Heart left ventricle (tissue), 16 donors: ENCODE data around the gene TNFSF10. TPM values are rescaled to one million over a fixed set of nuclear protein-coding genes. Genes with fewer than 3 reads are reported as not detected.
A peak's percentile ranks its signal among the peaks of the same experiment; 100 is the strongest.

ENCODE experiments used
- ATAC-seq, 4 donors: fragments of 200-7000 bp; cut with Tn5 transposase; one replicate each; pipeline ENCODE4 v1.9.1; 2020 to 2022; ENCODE audit warnings: moderate library complexity in 4 of 4, mild to moderate bottlenecking in 3 of 4, moderate number of reproducible peaks in 1 of 4
- DNase-seq, 5 donors: peaks; one replicate each; pipeline ENCODE4 v3.0.0-alpha.2; 2020
- H3K27ac ChIP-seq, 12 donors: fragments of 200-600 bp; sonication (generic) in 4 of 12; one replicate each; pipeline versions ENCODE4 v1.5.0 to v1.8.0; 2016 to 2022; ENCODE audit warnings: mild to moderate bottlenecking in 2 of 12
- H3K27me3 ChIP-seq, 9 donors: fragments of 200-600 bp; sonication (generic) in 2 of 9; one replicate each; pipeline versions ENCODE4 v1.5.1 to v1.8.0; 2016 to 2022; ENCODE audit warnings: mild to moderate bottlenecking in 3 of 9
- H3K36me3 ChIP-seq, 9 donors: fragments of 200-600 bp; sonication (generic) in 2 of 9; one replicate each; pipeline versions ENCODE4 v1.5.0 to v1.8.0; 2018 to 2022; ENCODE audit warnings: mild to moderate bottlenecking in 2 of 9
- H3K4me1 ChIP-seq, 12 donors: fragments of 200-600 bp; sonication (generic) in 4 of 12; one replicate each; pipeline versions ENCODE4 v1.5.0 to v1.8.0; 2016 to 2022; ENCODE audit warnings: mild to moderate bottlenecking in 3 of 12
- H3K4me3 ChIP-seq, 12 donors: fragments of 200-600 bp; sonication (generic) in 4 of 12; one replicate each; pipeline versions ENCODE4 v1.5.0 to v1.8.0; 2017 to 2022; ENCODE audit warnings: mild to moderate bottlenecking in 9 of 12, moderate library complexity in 4 of 12
- H3K9me3 ChIP-seq, 12 donors: fragments of 200-600 bp; sonication (generic) in 4 of 12; one replicate each; pipeline versions ENCODE4 v1.5.0 to v1.8.0; 2016 to 2022; ENCODE audit warnings: mild to moderate bottlenecking in 1 of 12
- POLR2A ChIP-seq, 2 donors: fragments of 450-650 bp; IDR thresholded peaks; one replicate each; pipeline ENCODE4 v1.6.1; 2017; ENCODE audit warnings: antibody characterized with exemption in 2 of 2, mild to moderate bottlenecking in 2 of 2, moderate library complexity in 2 of 2
- WGBS, 4 donors: extraction: QIAGEN DNeasy Blood & Tissue Kit in 2 of 4; methylation state at CpG; one replicate each; pipeline versions ENCODE4 v1.1.5 to v1.1.7; 2013 to 2018; 5-methylcytosine and 5-hydroxymethylcytosine counted together
- intact Hi-C, 10 donors: fragments of 100-400 bp; cut with DNase I; formaldehyde crosslinking; loops; one replicate each; pipeline versions ENCODE4 v1.11.1 to v1.14.2; 2022
- polyA plus RNA-seq, 2 donors: library from polyadenylated mRNA; stranded (reverse); fragments of 200-250 nt; gene quantifications; one replicate each; pipeline ENCODE4 v1.2.3, GENCODE V29; 2013
- total RNA-seq, 9 donors: library from RNA; depleted of rRNA in 2 of 9; stranded (reverse); fragments of >200 nt in 2 of 9; fragmentation: NEBNext Ultra II Directional in 3 of 9; extraction: Animal tissue kit (Norgen Biotek cat#: 25700) in 3 of 9; gene quantifications; one replicate each; pipeline versions ENCODE4 v1.1.0 to v1.2.4, GENCODE V29; 2016 to 2023
- TF ChIP-seq, protein P1 (sequence below), 12 donors: fragments of 200-600 bp; sonication (generic) in 4 of 12; IDR thresholded peaks; one replicate each; pipeline versions ENCODE4 v1.5.0 to v1.8.0; 2018 to 2022; ENCODE audit warnings: antibody characterized with exemption in 12 of 12, mild to moderate bottlenecking in 5 of 12
- donor health status: ischemic (EF 13 %, LVEDD 7.1; RV severe dilation, severe dysfunction).
- donor health status: healthy with polysubstance abuse.
- donor health status: DM: no; HTN: yes; CAD: no.
- donor health status: DM: no; HTN: no; CAD: no.
- donor health status: ischemic (EF 25% LVEDD 6.9; RV normal size, moderate dysfunction).
- donor health status: ischemic (EF 25% LVEDD 5.7; RV mildly dilated, moderate dysfunction).
- donor health status: healthy.
- donor health status: DM: yes; HTN: yes; CAD: no.
- donor health status: ischemic (EF 35%, LVEDD 5.7; RV mildly dilated, moderate dysfunction).
- donor health status: nonischemic (EF 11% LVEDD 7.7; RV severe dilation, severe dysfunction).
- donor health status: DM: yes; HTN: yes; CAD: no.
- donor health status: PGD.
- donor health status: ischemic (EF 29% LVEDD 5.4; RV normal size, mild dysfunction).
- donor health status: nonischemic (EF 23%, LVEDD 6.1; RV moderate dilation, normal function).

TNFSF10 gene
- total and polyA plus RNA-seq, 11 donors, result 7.0 to 80.4 (median 20.1) TPM

DNA sequence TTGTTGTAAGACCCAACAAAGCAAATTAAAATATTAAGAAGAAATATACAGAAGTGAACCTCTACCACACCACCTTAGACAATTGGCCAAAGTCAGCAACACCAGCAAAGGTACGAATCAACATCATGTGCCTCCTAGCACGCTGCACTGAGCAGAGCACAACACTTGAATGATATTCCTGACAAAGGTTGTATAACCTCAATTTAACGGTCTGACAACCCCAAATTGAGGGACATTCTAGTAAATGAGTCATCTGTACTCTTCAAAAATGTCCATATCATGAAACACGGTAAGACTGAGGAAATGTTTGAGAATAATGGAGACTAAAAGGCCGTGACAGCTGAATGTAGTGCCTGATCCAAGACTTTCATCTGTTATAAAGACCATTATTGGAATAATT is 41.3 kb upstream of the TNFSF10 start:
- intact Hi-C loops, result no loop called here
- ATAC-seq, result no peak
- 90 to 91% (median 91%) methylated on average over 5 of the region's 5 CpGs for WGBS, 4 donors

DNA sequence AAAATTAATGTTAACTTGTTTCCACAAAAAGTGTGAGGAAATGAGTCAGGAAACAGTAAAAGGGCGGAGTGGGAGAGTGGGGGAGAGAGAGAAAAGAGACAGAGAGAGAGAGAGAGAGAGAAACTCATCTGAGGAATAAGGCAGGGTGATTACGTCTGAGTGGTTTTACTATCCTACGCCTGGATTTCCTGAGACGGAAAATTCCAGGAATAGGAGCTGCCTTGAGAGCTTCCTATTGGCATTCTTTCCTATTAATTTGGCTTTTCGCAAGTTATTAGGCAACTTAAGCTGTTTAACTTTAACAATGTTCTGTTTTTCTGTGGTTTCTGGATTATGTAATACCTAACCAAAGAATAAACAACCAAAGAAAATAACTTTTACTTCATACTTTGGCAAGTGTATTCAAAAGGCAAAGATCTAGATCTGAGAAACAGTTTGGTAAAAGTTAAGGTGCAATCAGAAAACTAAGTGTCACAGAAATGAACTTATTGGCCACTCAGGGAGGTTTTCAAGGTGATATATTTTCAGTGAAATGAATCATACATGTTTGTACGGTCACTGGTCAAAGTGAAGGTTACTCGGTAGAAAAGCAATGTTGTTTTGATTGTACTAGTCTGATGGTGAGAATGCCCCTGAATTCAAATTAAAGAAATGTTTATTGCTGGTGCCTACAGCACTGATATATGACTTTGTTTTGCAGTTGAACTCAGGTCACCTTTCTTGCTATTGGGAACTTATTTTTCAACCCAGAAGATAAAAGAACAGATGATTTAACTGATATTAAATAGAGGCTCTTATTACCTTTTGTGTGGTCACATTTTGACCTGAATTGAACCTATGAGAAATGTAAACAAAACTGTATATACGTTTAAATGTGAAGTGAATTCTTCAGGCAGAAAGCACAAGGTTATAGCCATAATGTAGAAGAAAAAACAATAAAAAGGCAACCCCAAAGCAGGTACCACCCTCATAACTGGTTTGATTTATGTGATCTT is 39.9 kb upstream of the TNFSF10 start:
- no peaks in the 10 kb centered on the region for H3K27me3 ChIP-seq
- 35 to 45% (median 43%) methylated on average over 8 of the region's 8 CpGs for WGBS, 4 donors
- intact Hi-C loops, result loop anchor here in 1 of 10 donors (2.0 kb wide), 1 partner anchor 22 kb away; no protein-coding TSS in a partner anchor
- H3K9me3 ChIP-seq, result peaks cover 0 to 3% (median 0%) of the 10 kb centered on the region in 12 donors
- peak in 2 of 5 donors; percentile 27 to 52 for DNase-seq
- peaks cover 0 to 56% (median 13%) of the 10 kb centered on the region in 12 donors for H3K4me1 ChIP-seq
- peak; percentile 74 to 96 (median 95) for ATAC-seq
- TF ChIP-seq, protein P1, sequence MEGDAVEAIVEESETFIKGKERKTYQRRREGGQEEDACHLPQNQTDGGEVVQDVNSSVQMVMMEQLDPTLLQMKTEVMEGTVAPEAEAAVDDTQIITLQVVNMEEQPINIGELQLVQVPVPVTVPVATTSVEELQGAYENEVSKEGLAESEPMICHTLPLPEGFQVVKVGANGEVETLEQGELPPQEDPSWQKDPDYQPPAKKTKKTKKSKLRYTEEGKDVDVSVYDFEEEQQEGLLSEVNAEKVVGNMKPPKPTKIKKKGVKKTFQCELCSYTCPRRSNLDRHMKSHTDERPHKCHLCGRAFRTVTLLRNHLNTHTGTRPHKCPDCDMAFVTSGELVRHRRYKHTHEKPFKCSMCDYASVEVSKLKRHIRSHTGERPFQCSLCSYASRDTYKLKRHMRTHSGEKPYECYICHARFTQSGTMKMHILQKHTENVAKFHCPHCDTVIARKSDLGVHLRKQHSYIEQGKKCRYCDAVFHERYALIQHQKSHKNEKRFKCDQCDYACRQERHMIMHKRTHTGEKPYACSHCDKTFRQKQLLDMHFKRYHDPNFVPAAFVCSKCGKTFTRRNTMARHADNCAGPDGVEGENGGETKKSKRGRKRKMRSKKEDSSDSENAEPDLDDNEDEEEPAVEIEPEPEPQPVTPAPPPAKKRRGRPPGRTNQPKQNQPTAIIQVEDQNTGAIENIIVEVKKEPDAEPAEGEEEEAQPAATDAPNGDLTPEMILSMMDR (IDR thresholded peaks at IDR 0.05), result no peak
- TF ChIP-seq POLR2A (IDR thresholded peaks at IDR 0.05), result no peak
- peak overlapping the region; percentile 33 to 91 (median 78) for H3K27ac ChIP-seq
- H3K4me3 ChIP-seq, result peak overlapping the region in 8 of 12 donors; percentile 0 to 35 (median 16)
- no peaks in the 10 kb centered on the region for H3K36me3 ChIP-seq

More for the DNA sequence above, 41.3 kb upstream of the TNFSF10 start:
- peaks cover 0 to 7% (median 0%) of the 10 kb centered on the region in 12 donors for H3K9me3 ChIP-seq
- no peak overlapping the region for H3K4me3 ChIP-seq
- DNase-seq, result no peak
- TF ChIP-seq POLR2A (IDR thresholded peaks at IDR 0.05), result no peak
- TF ChIP-seq, protein P1 (IDR thresholded peaks at IDR 0.05), result no peak
- no peaks in the 10 kb centered on the region for H3K36me3 ChIP-seq
- H3K27me3 ChIP-seq, result no peaks in the 10 kb centered on the region
- H3K4me1 ChIP-seq, result peaks cover 0 to 55% (median 13%) of the 10 kb centered on the region in 12 donors
- peak overlapping the region in 3 of 12 donors; percentile 68 to 91 (median 83) for H3K27ac ChIP-seq

DNA sequence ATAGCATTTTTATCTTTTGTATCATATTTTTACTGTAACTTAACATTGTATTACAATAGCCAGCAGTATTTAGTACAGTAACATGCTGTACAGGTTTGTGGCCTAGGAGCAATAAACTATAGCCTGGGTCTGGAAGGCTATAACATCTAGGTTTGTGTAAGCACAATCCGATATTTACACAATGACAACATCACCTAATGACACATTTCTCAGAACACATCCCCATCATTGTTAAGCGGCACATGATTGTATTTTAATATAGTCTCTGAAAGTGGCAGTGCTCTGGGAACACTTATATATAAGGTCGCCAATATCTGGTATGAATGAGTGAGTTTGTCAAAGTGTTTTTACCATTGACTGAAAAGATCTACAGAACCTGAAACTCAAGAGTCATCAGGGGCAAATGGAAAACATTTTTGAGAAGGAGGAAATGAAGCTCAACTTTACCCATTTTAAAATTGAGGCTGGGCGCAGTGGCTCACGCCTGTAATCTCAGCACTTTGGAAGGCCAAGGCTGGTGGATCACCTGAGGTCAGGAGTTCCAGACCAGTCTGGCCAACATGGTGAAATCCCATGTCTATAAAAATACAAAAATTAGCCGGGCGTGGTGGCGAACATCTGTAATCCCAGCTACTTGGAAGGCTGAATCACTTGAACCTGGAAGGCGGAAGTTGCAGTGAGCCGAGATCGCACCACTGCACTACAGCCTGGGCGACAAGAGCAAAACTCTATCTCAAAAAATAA is 38.8 kb upstream of the TNFSF10 start:
- Histone ChIP-seq H3K4me1 (peaks cover 0 to 58% (median 13%) of the 10 kb centered on the region in 12 donors), H3K27me3 (no peaks in the 10 kb centered on the region), H3K27ac (peak overlapping the region; percentile 11 to 91 (median 78)), H3K36me3 (no peaks in the 10 kb centered on the region), H3K4me3 (peak overlapping the region in 7 of 12 donors; percentile 0 to 35 (median 19)), H3K9me3 (no peaks in the 10 kb centered on the region)
- TF ChIP-seq, protein P1 (IDR thresholded peaks at IDR 0.05), result no peak
- TF ChIP-seq POLR2A (IDR thresholded peaks at IDR 0.05), result no peak
- ATAC-seq, result peak in 2 of 4 donors; percentile 7 to 8
- no peak for DNase-seq
- intact Hi-C loops, result loop anchor here in 1 of 10 donors (2.0 kb wide), 1 partner anchor 21 kb away; no protein-coding TSS in a partner anchor
- 79 to 83% (median 81%) methylated on average over 12 of the region's 12 CpGs for WGBS, 4 donors
